Activated T-helper 1 cell treated with anti-CD3 and anti-CD28 coated beads, Interleukin-12 subunit alpha, Interleukin-12 subunit beta, Interleukin-2, Interleukin-4 antibody, amounts not matched to agents 30 ng/mL and 10 ng/mL and 1 ng/mL, durations not matched to agents 14 hours and 24 hours and 36 hours (primary cell): ENCODE results near the gene EXOC4. TPM values are rescaled to one million over a fixed set of nuclear protein-coding genes. Genes with fewer than 3 reads are reported as not detected.

Experiments
- DNase-seq: peaks from one replicate; pipeline ENCODE4 v3.0.0; 2021; ENCODE audit warnings: low spot score
- H3K27ac Mint-ChIP-seq: one replicate; pipeline ENCODE4 v1.8.0; 2021; ENCODE audit warnings: mild to moderate bottlenecking, mixed read lengths
- H3K27me3 Mint-ChIP-seq: one replicate; pipeline ENCODE4 v1.8.0; 2022; ENCODE audit warnings: mild to moderate bottlenecking, moderate library complexity, mixed read lengths; ENCODE audit not compliant: insufficient read depth
- H3K36me3 Mint-ChIP-seq: one replicate; pipeline ENCODE4 v1.8.0; 2021; ENCODE audit warnings: low read depth, mixed read lengths
- H3K4me1 Mint-ChIP-seq: one replicate; pipeline ENCODE4 v1.8.0; 2021; ENCODE audit warnings: low read depth, mixed read lengths
- H3K4me3 Mint-ChIP-seq: one replicate; pipeline ENCODE4 v1.8.0; 2021; ENCODE audit warnings: mild to moderate bottlenecking, moderate library complexity, mixed read lengths
- H3K9me3 Mint-ChIP-seq: one replicate; pipeline ENCODE4 v1.8.0; 2021; ENCODE audit warnings: mixed read lengths
- intact Hi-C: fragments of 100-400 bp; cut with micrococcal nuclease; formaldehyde crosslinking; loops from one replicate; pipeline ENCODE4 v1.15.1; 2024
- total RNA-seq: library from RNA; stranded (reverse); gene quantifications from 2 replicates; pipeline ENCODE4 v1.2.3, GENCODE V29; 2022

The EXOC4 gene
- total RNA-seq, 1 donor from 2014 or later = 58.6 TPM

GRCh38 chr7:133957845-133958244, 705.0 kb downstream of the EXOC4 start:
- Mint-ChIP-seq H3K9me3 (peaks cover 5% of the 10 kb centered on the region), H3K36me3 (no peaks in the 10 kb centered on the region), H3K27me3 (no peaks in the 10 kb centered on the region), H3K27ac (no peak overlapping the region), H3K4me3 (no peak overlapping the region), H3K4me1 (no peaks in the 10 kb centered on the region)
- intact Hi-C loops = no loop called here
- no peak for DNase-seq

DNA sequence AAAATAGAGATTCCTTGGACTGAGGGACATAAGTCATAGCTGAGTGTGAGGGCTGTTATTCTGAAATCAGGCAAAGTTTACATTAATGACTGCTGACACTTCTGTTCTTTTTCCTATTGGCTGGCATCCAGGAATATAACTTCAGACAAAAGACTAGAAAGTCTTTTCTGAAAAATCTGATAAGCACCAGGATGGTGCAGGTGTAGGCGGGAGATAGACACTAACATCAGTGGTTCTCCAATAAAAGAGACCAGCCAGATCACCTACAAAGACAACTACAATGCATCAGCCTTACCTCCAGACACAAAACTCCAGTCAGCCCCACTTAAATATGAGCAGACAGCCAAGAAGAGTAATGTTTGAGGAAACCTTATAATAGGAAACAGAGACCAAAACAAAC, 705.9 kb downstream of the EXOC4 start:
- DNase-seq = no peak
- Mint-ChIP-seq H3K9me3 (peaks cover 5% of the 10 kb centered on the region), H3K27ac (no peak overlapping the region), H3K27me3 (no peaks in the 10 kb centered on the region), H3K4me3 (no peak overlapping the region), H3K36me3 (no peaks in the 10 kb centered on the region), H3K4me1 (no peaks in the 10 kb centered on the region)
- intact Hi-C loops = no loop called here

GRCh38 chr7:133959505-133959904, 706.6 kb downstream of the EXOC4 start:
- intact Hi-C loops = no loop called here
- Mint-ChIP-seq H3K9me3 (peaks cover 7% of the 10 kb centered on the region), H3K27ac (no peak overlapping the region), H3K27me3 (no peaks in the 10 kb centered on the region), H3K4me3 (no peak overlapping the region), H3K4me1 (no peaks in the 10 kb centered on the region), H3K36me3 (no peaks in the 10 kb centered on the region)
- no peak for DNase-seq

- Mint-ChIP-seq H3K4me3 (no peak overlapping the region), H3K27ac (no peak overlapping the region), H3K36me3 (no peaks in the 10 kb centered on the region), H3K9me3 (peaks cover 10% of the 10 kb centered on the region), H3K27me3 (no peaks in the 10 kb centered on the region), H3K4me1 (no peaks in the 10 kb centered on the region)
- intact Hi-C loops = no loop called here
- DNase-seq = no peak
Observed at GRCh38 chr7:133961724-133962123, 708.8 kb downstream of the EXOC4 start.

DNA sequence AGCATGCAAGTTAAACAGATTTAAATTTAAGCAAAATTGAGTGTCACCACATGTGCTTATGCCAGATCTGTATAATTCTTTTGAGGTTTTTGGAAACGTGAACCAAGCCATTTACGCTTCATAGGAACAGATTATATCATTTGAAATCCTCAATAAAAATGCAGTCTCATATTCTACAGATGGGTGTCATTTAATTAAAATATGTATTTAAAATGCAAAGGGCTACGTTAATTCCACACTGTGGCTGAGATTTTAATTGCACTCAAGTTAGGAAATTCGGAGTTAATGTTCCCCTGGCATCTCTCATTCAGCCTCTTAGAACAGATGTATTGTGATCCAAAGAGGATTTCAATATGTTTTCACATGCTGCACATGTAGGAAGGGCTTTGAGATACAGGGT, 709.8 kb downstream of the EXOC4 start:
- no peak for DNase-seq
- Mint-ChIP-seq H3K27me3 (no peaks in the 10 kb centered on the region), H3K4me3 (no peak overlapping the region), H3K27ac (no peak overlapping the region), H3K4me1 (no peaks in the 10 kb centered on the region), H3K9me3 (peaks cover 19% of the 10 kb centered on the region), H3K36me3 (no peaks in the 10 kb centered on the region)
- intact Hi-C loops = no loop called here

DNA sequence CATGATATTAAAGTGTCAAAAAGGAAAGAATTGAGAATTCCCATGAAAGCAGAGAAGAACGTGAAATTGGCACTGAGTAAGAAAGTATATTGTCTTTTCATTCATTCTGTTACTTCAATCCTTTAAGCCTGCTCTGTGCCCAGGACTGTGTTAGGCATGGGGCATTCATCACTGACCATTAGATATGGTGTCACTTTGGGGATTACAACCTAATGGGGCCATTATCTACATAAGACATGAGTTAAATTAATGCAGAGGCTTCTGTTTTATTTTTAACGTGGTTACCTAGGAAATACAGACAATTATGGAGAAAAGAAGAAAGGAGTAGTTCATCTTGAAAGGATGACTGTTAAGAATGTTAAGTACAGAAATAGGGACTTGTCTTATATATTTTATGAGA, 710.8 kb downstream of the EXOC4 start:
- intact Hi-C loops = no loop called here
- Mint-ChIP-seq H3K9me3 (peaks cover 22% of the 10 kb centered on the region), H3K4me3 (no peak overlapping the region), H3K4me1 (no peaks in the 10 kb centered on the region), H3K27me3 (no peaks in the 10 kb centered on the region), H3K27ac (no peak overlapping the region), H3K36me3 (no peaks in the 10 kb centered on the region)
- DNase-seq = no peak

DNA sequence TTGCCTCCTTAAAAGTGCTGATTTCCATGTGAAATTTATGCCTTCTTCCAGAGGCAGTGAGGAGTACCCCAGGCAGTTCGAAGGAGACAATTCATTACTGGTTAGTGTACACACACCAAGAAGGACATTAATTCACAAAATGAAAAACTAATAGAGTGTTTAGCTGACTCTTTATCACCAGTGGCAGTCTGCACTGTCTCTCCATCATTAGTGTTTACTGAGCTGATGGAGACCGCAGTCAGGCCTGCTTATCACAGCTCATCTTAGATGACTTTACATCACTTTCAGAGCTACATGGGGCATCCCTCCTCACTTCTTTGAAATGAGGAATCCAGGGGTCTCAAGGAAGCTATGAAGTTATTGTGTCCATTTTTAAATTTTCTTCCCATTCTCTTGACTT, 718.7 kb downstream of the EXOC4 start:
- Mint-ChIP-seq H3K27me3 (no peaks in the 10 kb centered on the region), H3K9me3 (peaks cover 17% of the 10 kb centered on the region), H3K36me3 (no peaks in the 10 kb centered on the region), H3K4me1 (no peaks in the 10 kb centered on the region), H3K27ac (no peak overlapping the region), H3K4me3 (no peak overlapping the region)
- intact Hi-C loops = no loop called here
- no peak for DNase-seq

DNA sequence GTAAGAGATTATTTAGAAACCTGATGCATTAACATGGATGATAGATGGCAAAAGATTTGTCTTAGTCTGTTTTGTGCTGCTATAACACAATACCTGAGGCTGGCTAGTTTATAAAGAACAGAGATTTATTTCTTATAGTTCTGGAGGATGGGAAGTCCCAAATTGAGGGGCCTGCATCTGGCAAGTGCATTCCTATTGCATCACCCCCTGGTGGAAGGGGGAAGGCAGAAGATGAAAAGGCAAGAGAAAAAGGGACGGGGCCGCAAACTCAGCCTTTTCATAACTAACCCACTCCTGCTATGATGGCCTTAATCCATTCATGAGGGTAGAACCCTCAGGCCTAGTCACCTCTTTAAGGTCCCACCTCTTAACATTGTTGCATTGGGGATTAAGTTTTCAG, 720.8 kb downstream of the EXOC4 start:
- no peak for DNase-seq
- no peaks in the 10 kb centered on the region for H3K4me1 Mint-ChIP-seq
- no peak overlapping the region for H3K27ac Mint-ChIP-seq
- peaks cover 5% of the 10 kb centered on the region for H3K9me3 Mint-ChIP-seq
- no peak overlapping the region for H3K4me3 Mint-ChIP-seq
- no peaks in the 10 kb centered on the region for H3K27me3 Mint-ChIP-seq
- H3K36me3 Mint-ChIP-seq = no peaks in the 10 kb centered on the region
- intact Hi-C loops = no loop called here

GRCh38 chr7:133975130-133975529, 722.3 kb downstream of the EXOC4 start:
- H3K36me3 Mint-ChIP-seq = no peaks in the 10 kb centered on the region
- intact Hi-C loops = no loop called here
- H3K9me3 Mint-ChIP-seq = no peaks in the 10 kb centered on the region
- H3K27ac Mint-ChIP-seq = no peak overlapping the region
- H3K4me1 Mint-ChIP-seq = no peaks in the 10 kb centered on the region
- no peaks in the 10 kb centered on the region for H3K27me3 Mint-ChIP-seq
- no peak for DNase-seq
- H3K4me3 Mint-ChIP-seq = no peak overlapping the region

DNA sequence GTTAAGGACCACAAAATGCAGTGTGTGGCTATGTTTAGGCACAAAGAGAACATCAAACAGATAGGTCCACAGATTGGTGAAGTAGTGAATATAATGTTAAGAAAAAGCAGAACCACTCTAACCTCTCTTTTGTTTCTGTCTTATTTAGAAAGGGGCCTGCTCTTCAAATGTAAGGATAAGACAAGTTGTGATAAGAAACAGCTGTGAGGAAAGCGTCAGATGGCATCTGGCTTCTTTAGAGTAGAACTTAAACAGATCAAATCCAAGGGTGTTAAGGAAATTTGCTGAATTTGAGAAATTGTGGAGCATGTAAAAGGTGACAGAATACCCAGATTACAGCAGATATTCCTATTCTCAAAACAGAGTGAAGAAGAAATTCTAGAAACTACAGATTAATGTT, 723.3 kb downstream of the EXOC4 start:
- H3K27ac Mint-ChIP-seq = no peak overlapping the region
- H3K4me1 Mint-ChIP-seq = no peaks in the 10 kb centered on the region
- H3K36me3 Mint-ChIP-seq = no peaks in the 10 kb centered on the region
- DNase-seq = no peak
- no peak overlapping the region for H3K4me3 Mint-ChIP-seq
- H3K9me3 Mint-ChIP-seq = no peaks in the 10 kb centered on the region
- intact Hi-C loops = no loop called here
- no peaks in the 10 kb centered on the region for H3K27me3 Mint-ChIP-seq

GRCh38 chr7:133977409-133978274, 724.8 kb downstream of the EXOC4 start:
- Mint-ChIP-seq H3K9me3 (no peaks in the 10 kb centered on the region), H3K27me3 (no peaks in the 10 kb centered on the region)

DNA sequence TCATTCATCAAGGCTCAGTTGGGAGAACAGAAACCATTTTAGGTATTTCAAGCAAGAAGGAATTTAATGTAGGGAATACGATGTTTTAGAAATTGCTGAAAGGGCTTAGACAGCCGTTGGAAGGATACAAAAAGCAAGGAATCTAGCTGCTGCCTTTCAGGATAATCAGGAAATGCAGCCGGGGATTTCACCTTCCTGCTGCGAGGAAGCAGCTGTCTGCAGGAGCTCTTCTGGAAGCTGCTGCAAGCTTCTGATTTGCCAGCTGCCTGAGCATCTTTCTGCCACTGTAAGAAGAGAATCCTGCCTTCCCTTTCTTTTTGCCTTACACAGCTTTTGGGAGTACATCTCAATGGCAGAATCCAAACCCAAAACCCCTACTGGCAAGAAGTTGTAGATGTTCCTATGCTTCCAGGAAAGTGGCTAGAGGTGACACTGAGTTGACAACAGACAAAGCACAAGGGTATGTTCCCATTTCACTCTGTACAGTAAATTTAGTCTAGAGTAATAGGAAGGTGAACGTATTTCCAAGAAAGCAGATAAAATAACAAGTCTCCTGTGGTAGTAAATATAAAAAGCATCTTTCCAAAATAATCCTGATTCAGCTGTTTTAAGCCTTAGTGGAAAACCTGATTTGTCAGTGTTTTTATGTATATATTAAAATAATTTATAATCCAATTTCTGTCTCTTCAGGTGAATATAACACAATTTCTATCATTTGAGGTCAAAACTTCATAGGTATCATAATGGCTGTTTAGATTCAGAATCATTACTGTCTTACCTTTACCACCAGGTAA, 725.8 kb downstream of the EXOC4 start:
- intact Hi-C loops = no loop called here
- Mint-ChIP-seq H3K9me3 (no peaks in the 10 kb centered on the region), H3K36me3 (no peaks in the 10 kb centered on the region), H3K27ac (no peak overlapping the region), H3K4me3 (no peak overlapping the region), H3K27me3 (no peaks in the 10 kb centered on the region), H3K4me1 (no peaks in the 10 kb centered on the region)
- no peak for DNase-seq

More at GRCh38 chr7:133977409-133978274, 724.8 kb downstream of the EXOC4 start:
- H3K27ac Mint-ChIP-seq = no peak overlapping the region
- no peaks in the 10 kb centered on the region for H3K36me3 Mint-ChIP-seq
- no peak for DNase-seq
- intact Hi-C loops = no loop called here
- H3K4me3 Mint-ChIP-seq = no peak overlapping the region
- no peaks in the 10 kb centered on the region for H3K4me1 Mint-ChIP-seq

DNA sequence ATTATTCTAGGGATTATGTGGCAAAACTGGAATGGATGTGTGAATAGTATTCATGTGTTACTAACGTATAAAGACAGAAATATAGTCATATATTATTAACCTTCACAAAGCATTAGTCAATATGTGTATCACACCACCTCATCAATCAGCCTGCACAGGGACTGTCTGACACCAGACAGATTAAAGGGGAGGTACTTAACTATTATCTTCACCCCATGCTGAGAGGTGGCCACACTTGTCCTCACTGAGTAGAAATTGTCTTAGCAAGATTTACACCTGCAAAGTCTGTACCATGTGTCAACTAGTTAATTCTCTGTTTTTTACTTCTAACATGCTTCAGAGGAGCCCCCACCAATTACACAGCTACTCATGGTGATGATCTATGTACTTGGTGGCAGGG, 727.9 kb downstream of the EXOC4 start:
- no peak overlapping the region for H3K27ac Mint-ChIP-seq
- no peaks in the 10 kb centered on the region for H3K9me3 Mint-ChIP-seq
- no peaks in the 10 kb centered on the region for H3K4me1 Mint-ChIP-seq
- no peaks in the 10 kb centered on the region for H3K27me3 Mint-ChIP-seq
- no peak overlapping the region for H3K4me3 Mint-ChIP-seq
- intact Hi-C loops = no loop called here
- DNase-seq = no peak
- no peaks in the 10 kb centered on the region for H3K36me3 Mint-ChIP-seq
